Neuron (in vitro differentiated cells): ENCODE measurements around the gene EPM2A.
"Not testable (repeated sequence)": the region's sequence is repeated elsewhere in the genome, so short reads cannot be mapped to it uniquely, and the experiment has no call there.

Experiments used
- H2AFZ ChIP-seq: one replicate; pipeline ENCODE4 v1.6.1; 2013; ENCODE audit warnings: low read depth, mild to moderate bottlenecking, inconsistent platforms, low read length, moderate library complexity
- H3K27me3 ChIP-seq: one replicate; pipeline ENCODE4 v1.6.1; 2013; ENCODE audit warnings: low read length; ENCODE audit not compliant: insufficient read depth
- H3K36me3 ChIP-seq: one replicate; pipeline ENCODE4 v1.6.1; 2013; ENCODE audit warnings: low read length; ENCODE audit not compliant: insufficient read depth
- H3K4me1 ChIP-seq: one replicate; pipeline ENCODE4 v1.6.1; 2013; ENCODE audit warnings: low read length; ENCODE audit not compliant: insufficient read depth
- H3K4me3 ChIP-seq: 2 replicates; pipeline ENCODE4 v1.5.1; 2013; ENCODE audit warnings: mild to moderate bottlenecking, low read length, moderate library complexity
- H3K9me3 ChIP-seq: one replicate; pipeline ENCODE4 v1.6.1; 2013; ENCODE audit warnings: low read length

The EPM2A gene

GRCh38 chr6:145723646-145724045 is 11.7 kb downstream of the EPM2A start:
- Histone ChIP-seq H3K4me3 (no peak overlapping the region), H3K9me3 (peaks cover under 1% of the 10 kb centered on the region), H3K27me3 (no peaks in the 10 kb centered on the region), H2AFZ (no peak overlapping the region), H3K4me1 (no peaks in the 10 kb centered on the region), H3K36me3 (peaks cover 2% of the 10 kb centered on the region)

DNA sequence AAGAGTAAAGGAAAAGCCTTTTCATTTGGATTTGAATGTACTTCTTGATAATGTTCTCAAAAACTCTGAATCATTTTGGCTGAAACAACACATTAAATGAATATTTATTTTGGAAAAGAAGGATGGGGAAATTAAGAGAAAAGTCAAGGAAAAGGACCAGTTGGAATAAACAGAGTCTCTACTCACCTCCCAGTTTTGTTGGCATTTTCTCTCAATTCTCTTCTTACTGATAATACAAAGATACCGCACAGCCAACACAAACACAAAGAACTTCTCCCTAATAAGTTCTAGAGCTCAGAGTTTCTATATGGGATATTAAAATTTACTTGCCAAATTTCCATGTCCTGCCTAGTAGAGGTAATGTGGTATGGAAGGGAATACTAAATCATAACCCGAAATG is 13.1 kb downstream of the EPM2A start:
- no peaks in the 10 kb centered on the region for H3K4me1 ChIP-seq
- H3K27me3 ChIP-seq = no peaks in the 10 kb centered on the region
- peaks cover 2% of the 10 kb centered on the region for H3K36me3 ChIP-seq
- H3K4me3 ChIP-seq = no peak overlapping the region
- H2AFZ ChIP-seq = no peak overlapping the region
- no peaks in the 10 kb centered on the region for H3K9me3 ChIP-seq

DNA sequence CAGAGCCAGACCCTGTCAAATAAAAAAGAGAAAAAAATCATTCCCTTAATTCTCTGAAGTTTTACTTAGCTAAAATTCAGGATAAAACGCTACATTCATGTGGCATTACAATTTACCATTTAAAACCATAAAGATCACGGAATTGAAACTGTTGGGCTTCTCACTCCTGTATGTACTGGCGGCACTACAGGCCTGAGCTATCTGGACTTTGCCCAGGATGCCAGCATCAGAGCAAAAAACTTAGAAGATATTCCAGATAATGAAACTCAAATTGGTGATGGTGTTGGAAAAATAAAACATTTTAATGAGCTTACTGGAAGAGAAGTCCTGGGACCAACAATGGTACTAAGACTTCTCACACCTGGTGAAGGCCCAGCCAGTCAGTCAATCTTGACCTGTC is 14.2 kb downstream of the EPM2A start:
- Histone ChIP-seq H3K4me3 (no peak overlapping the region), H3K36me3 (peaks cover 2% of the 10 kb centered on the region), H3K4me1 (no peaks in the 10 kb centered on the region), H3K9me3 (no peaks in the 10 kb centered on the region), H2AFZ (no peak overlapping the region), H3K27me3 (no peaks in the 10 kb centered on the region)

DNA sequence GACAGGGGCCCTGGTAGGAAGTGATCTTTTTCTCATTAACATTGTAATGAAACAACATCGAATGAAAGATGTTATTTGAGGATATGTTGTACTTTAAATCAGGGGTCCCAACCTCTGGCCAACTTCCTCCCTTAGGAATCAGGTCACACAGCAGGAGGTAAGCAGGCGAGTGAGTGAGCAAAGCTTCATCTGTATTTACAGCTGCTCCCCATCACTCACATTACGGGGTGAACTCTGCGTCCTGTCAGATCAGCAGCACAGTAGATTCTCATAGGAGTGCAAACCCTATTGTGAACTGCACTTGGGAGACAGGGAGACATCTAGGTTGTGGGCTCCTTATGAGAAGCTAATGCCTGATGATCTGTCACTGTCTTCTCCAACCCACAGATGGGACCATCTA is 19.9 kb downstream of the EPM2A start:
- no peaks in the 10 kb centered on the region for H3K36me3 ChIP-seq
- no peaks in the 10 kb centered on the region for H3K4me1 ChIP-seq
- no peak overlapping the region for H3K4me3 ChIP-seq

DNA sequence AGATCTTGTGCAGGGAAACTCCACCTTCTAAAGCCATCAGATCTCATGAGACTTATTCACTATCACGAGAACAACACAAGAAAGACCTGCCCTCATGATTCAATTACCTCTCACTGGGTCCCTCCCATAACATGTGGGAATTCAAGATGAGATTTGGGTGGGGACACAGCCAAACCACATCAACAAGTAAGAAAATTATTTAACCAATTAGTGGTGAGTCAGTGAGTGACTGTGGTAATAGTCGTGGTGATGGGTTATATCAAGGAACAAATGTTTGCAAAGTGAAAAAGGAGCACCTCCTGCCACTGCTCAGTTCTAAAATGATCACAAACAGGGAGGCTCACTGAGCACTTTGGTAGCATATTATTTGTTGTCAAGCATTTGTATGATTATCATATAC is 20.6 kb downstream of the EPM2A start:
- Histone ChIP-seq H3K36me3 (no peaks in the 10 kb centered on the region), H2AFZ (no peak overlapping the region), H3K27me3 (no peaks in the 10 kb centered on the region), H3K9me3 (peaks cover 5% of the 10 kb centered on the region), H3K4me3 (no peak overlapping the region), H3K4me1 (no peaks in the 10 kb centered on the region)

More for the DNA sequence above, 19.9 kb downstream of the EPM2A start:
- Histone ChIP-seq H2AFZ (no peak overlapping the region), H3K9me3 (peaks cover 5% of the 10 kb centered on the region), H3K27me3 (no peaks in the 10 kb centered on the region)

DNA sequence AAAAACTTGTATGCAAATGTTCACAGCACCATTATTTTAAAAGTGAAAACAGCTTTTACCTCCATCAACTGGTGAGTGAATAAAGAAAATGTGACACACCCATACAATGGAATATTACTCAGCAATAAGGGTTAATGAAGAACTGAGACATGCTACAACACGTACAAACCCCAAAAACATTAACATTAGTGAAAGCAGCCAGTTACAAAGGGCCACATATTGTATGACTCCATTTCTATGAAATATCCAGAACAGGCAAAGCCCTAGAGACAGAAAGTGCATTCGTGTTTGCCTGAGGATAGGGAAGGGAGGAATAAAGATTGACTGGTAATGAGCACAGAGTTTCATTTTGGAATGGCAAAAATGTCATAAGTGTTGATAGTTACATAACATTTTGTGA is 21.5 kb downstream of the EPM2A start:
- Histone ChIP-seq H3K4me1 (no peaks in the 10 kb centered on the region), H3K36me3 (no peaks in the 10 kb centered on the region), H3K27me3 (no peaks in the 10 kb centered on the region), H3K4me3 (no peak overlapping the region), H3K9me3 (peaks cover 5% of the 10 kb centered on the region), H2AFZ (no peak overlapping the region)

- Histone ChIP-seq H3K36me3 (no peaks in the 10 kb centered on the region), H3K27me3 (no peaks in the 10 kb centered on the region), H3K4me3 (no peak overlapping the region), H3K4me1 (no peaks in the 10 kb centered on the region), H3K9me3 (peaks cover 9% of the 10 kb centered on the region), H2AFZ (no peak overlapping the region)
Observed at GRCh38 chr6:145711372-145711771, 23.9 kb downstream of the EPM2A start.

- Histone ChIP-seq H3K4me1 (no peaks in the 10 kb centered on the region), H3K27me3 (no peaks in the 10 kb centered on the region), H2AFZ (no peak overlapping the region), H3K9me3 (peaks cover 3% of the 10 kb centered on the region), H3K36me3 (no peaks in the 10 kb centered on the region), H3K4me3 (no peak overlapping the region)
Observed at GRCh38 chr6:145707397-145707796, 27.9 kb downstream of the EPM2A start.

- Histone ChIP-seq H3K9me3 (peaks cover 3% of the 10 kb centered on the region), H3K4me3 (no peak overlapping the region), H3K4me1 (no peaks in the 10 kb centered on the region), H3K27me3 (no peaks in the 10 kb centered on the region), H2AFZ (no peak overlapping the region), H3K36me3 (no peaks in the 10 kb centered on the region)
Observed at GRCh38 chr6:145705561-145705960, 29.8 kb downstream of the EPM2A start.

DNA sequence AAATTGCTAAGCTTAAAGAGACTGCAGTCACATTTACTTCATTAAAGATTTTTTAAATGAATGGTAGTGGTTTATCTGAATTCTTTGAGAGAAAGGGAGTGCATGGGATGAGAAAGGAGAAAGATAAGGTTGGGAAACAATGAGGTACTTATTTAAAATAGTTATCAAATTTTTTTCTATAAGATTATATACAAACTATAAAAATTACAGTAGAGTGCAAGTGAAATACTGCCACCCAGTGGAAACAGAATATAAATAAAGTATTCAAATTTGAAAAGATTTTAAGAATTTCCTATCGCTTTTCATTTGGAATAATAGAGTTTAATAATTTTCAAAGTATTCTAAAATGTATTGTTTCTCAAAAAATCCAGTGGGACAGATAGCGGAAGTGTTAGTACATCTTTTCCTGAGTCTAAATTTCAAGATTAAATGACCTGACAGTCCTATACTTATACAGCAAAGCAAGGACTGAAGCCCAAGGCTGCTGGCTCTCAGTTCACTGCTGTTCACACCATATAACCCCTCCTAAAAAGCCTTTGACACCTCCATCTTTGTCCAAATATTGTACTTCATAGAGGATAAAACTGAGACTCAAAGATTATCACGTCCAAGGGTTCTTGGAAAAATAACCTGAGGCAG is 31.1 kb downstream of the EPM2A start:
- H3K27me3 ChIP-seq = no peaks in the 10 kb centered on the region
- no peaks in the 10 kb centered on the region for H3K36me3 ChIP-seq
- no peak overlapping the region for H3K4me3 ChIP-seq
- peaks cover 3% of the 10 kb centered on the region for H3K9me3 ChIP-seq
- H3K4me1 ChIP-seq = no peaks in the 10 kb centered on the region
- H2AFZ ChIP-seq = no peak overlapping the region

DNA sequence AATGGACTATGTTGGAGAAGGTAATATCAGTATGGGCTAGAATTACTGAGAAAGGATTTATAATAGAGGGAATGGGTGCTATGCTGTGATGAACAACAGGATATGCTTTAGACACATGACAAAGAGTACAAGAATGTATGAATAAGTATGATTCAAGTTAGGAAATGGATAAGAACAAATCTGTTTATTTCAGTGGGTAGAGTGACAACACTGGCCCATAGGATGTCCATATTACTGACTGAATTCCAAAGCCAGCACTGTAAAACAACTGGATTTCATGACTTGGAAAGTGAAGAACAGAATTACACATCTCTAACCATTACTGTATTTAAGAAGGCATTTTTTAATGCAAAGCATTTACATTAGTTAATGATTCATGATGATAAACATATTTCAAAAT is 35.9 kb downstream of the EPM2A start:
- peaks cover 7% of the 10 kb centered on the region for H3K4me1 ChIP-seq
- no peak overlapping the region for H3K4me3 ChIP-seq
- no peaks in the 10 kb centered on the region for H3K27me3 ChIP-seq
- H2AFZ ChIP-seq = no peak overlapping the region
- H3K9me3 ChIP-seq = no peaks in the 10 kb centered on the region
- H3K36me3 ChIP-seq = no peaks in the 10 kb centered on the region

DNA sequence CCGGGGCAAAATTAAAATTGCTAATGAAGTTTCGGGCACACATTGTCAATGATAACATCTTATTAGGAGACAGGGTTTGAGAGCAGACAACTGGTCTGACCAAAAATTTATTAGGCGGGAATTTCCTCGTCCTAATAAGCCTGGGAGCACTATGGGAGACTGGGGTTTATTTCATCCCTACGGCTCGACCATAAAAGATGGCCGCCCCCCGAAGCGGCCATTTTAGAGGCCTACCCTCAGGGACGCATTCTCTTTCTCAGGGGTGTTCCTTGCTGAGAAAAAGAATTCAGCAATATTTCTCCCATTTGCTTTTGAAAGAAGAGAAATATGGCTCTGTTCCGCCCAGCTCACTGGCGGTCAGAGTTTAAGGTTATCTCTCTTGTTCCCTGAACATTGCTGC is 37.9 kb downstream of the EPM2A start:
- H3K4me1 ChIP-seq, H3K9me3 ChIP-seq, H3K4me3 ChIP-seq, H3K36me3 ChIP-seq, H3K27me3 ChIP-seq, H2AFZ ChIP-seq: not testable (repeated sequence)

DNA sequence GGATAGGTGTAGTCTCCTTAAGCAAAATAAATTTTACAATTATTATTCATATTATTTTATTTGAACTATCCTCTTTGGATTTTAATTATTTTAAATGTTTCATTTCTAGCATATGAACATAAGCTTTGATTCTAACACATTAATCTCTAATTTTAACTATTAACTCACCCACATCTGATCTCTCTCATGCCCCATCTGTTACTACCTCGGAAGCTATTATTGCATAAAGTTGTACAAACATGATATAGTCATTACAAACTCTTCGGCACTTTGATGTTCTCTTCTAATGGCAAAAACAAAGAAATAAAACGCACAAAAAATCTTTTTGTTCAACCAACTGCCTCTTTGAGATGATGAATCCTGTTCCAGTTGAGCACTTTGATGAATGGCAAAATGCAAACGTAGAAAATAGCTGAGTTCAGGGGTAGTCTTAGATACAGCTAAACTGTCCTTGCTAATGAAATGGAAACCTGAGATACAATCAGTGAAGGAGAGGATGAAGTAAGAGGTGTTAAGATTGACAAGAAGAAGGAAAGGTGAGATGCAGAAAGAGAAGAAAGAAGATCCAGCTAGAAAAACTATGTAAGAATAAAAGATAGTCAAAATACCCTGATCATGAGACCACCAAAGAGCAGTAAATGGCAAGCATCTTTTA is 41.1 kb downstream of the EPM2A start:
- H3K4me1 ChIP-seq = peaks cover 7% of the 10 kb centered on the region
- no peaks in the 10 kb centered on the region for H3K27me3 ChIP-seq
- H2AFZ ChIP-seq = no peak overlapping the region
- no peaks in the 10 kb centered on the region for H3K9me3 ChIP-seq
- no peaks in the 10 kb centered on the region for H3K36me3 ChIP-seq
- no peak overlapping the region for H3K4me3 ChIP-seq

- Histone ChIP-seq H3K9me3 (no peaks in the 10 kb centered on the region), H2AFZ (no peak overlapping the region), H3K36me3 (no peaks in the 10 kb centered on the region), H3K4me3 (no peak overlapping the region), H3K4me1 (no peaks in the 10 kb centered on the region), H3K27me3 (no peaks in the 10 kb centered on the region)
Observed at GRCh38 chr6:145690969-145691368, 44.4 kb downstream of the EPM2A start.
